Thoracic aorta (tissue), 2 donors: Measurements from ENCODE around the gene LTB. TPM values are rescaled to one million over a fixed set of nuclear protein-coding genes. Genes with fewer than 3 reads are reported as not detected.

Source experiments
- ATAC-seq: fragments of 150-250 bp; one replicate; pipeline ENCODE4 v1.8.0; 2017; ENCODE audit warnings: low read depth; ENCODE audit not compliant: insufficient number of reproducible peaks, low FRiP score
- DNase-seq: peaks from one replicate; pipeline ENCODE4 v3.0.0-alpha.2; 2020; ENCODE audit warnings: low spot score
- H3K27ac ChIP-seq, 2 donors: fragments of 200-600 bp; sonication (generic); 1 replicate in 1 of 2; 2 replicates in 1 of 2; pipeline ENCODE4 v1.5.1; 2016; ENCODE audit warnings: mild to moderate bottlenecking in 2 of 2, moderate library complexity in 2 of 2
- H3K27me3 ChIP-seq: fragments of 200-600 bp; sonication (generic); replicated peaks from 2 replicates; pipeline ENCODE4 v1.6.0; 2016; ENCODE audit warnings: mild to moderate bottlenecking; ENCODE audit not compliant: insufficient read depth
- H3K36me3 ChIP-seq: fragments of 200-600 bp; sonication (generic); one replicate; pipeline ENCODE4 v1.5.1; 2016
- H3K4me1 ChIP-seq, 2 donors: fragments of 200-600 bp; sonication (generic); 1 replicate in 1 of 2; 2 replicates in 1 of 2; pipeline versions ENCODE4 v1.5.1 to v1.6.0; 2016; ENCODE audit warnings: low read depth in 2 of 2, mild to moderate bottlenecking in 1 of 2; ENCODE audit not compliant: control insufficient read depth in 1 of 2
- H3K4me3 ChIP-seq: fragments of 200-600 bp; sonication (generic); 2 replicates; pipeline ENCODE4 v1.5.1; 2016; ENCODE audit warnings: mild to moderate bottlenecking
- H3K9me3 ChIP-seq: fragments of 200-600 bp; sonication (generic); 2 replicates; pipeline ENCODE4 v1.5.1; 2016
- CTCF ChIP-seq: fragments of 200-600 bp; sonication (generic); IDR thresholded peaks from one replicate; pipeline ENCODE4 v1.5.1; 2019; ENCODE audit warnings: antibody characterized with exemption
- total RNA-seq, 2 donors: library from RNA; depleted of rRNA; stranded (reverse); fragments of >200 nt; gene quantifications; one replicate each; pipeline versions ENCODE4 v1.1.0 to v1.2.3, GENCODE V29; 2016

Gene LTB
- total RNA-seq, 2 donors from 2014 or later = not detected

GRCh38 chr6:31533455-31533841 is 48.8 kb downstream of the LTB start:
- no peaks in the 10 kb centered on the region for H3K27me3 ChIP-seq
- DNase-seq = no peak
- peaks cover 0 to 2% of the 10 kb centered on the region in 2 donors for H3K4me1 ChIP-seq
- peaks cover 67% of the 10 kb centered on the region for H3K36me3 ChIP-seq
- H3K4me3 ChIP-seq = no peak overlapping the region
- TF ChIP-seq CTCF = no peak
- H3K9me3 ChIP-seq = no peaks in the 10 kb centered on the region
- no peak for ATAC-seq
- H3K27ac ChIP-seq = no peak overlapping the region

- Histone ChIP-seq H3K27me3 (no peaks in the 10 kb centered on the region), H3K4me1 (no peaks in the 10 kb centered on the region), H3K36me3 (peaks cover 63% of the 10 kb centered on the region), H3K4me3 (no peak overlapping the region), H3K9me3 (no peaks in the 10 kb centered on the region), H3K27ac (no peak overlapping the region)
- ATAC-seq (no peak), DNase-seq (no peak)
- TF ChIP-seq CTCF = no peak
Measured at GRCh38 chr6:31532644-31533454, 49.4 kb downstream of the LTB start.

DNA sequence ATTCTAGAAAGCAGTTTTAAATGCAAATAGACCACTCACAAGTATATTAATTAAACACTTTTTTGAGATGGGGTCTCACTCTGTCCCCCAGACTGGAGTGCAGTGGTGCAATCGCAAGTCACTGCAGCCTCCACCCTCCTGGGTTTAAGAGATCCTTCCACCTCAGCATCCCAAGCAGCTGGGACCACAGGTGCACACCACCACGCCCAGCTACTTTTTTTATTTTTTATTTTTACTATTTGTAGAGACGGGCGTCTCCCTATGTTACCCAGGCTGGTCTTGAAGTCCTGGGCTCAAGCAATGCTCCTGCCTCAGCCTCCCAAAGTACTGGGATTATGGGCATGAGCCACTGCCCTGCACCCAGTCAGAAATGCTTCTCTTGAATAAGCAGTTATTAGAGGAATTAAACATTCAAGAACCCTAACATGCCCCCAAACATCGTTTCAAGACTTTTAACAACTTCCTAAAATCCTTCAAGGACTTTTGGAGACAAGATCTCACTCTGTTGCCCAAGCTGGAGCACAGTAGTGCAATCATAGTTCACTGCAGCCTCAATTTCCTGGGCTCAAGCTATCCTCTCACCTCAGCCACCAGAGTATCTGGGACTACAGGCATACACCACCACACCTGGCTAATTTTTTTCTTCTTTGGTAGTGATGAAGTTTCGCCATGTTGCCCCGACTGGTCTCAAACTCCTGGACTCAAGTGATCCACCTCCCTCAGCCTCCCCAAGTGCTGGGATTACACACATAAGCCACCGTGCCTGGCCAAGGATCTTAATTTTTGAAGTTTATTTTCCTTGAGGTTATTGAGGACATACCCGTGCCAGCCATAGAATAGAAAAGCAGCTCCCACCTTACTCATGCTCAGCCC is 50.2 kb downstream of the LTB start:
- DNase-seq = no peak
- Histone ChIP-seq H3K4me1 (no peaks in the 10 kb centered on the region), H3K36me3 (peaks cover 57% of the 10 kb centered on the region), H3K27ac (no peak overlapping the region), H3K27me3 (no peaks in the 10 kb centered on the region), H3K9me3 (no peaks in the 10 kb centered on the region), H3K4me3 (no peak overlapping the region)
- no peak for ATAC-seq
- no peak for TF ChIP-seq CTCF

- Histone ChIP-seq H3K27ac (no peak overlapping the region), H3K27me3 (no peaks in the 10 kb centered on the region), H3K9me3 (no peaks in the 10 kb centered on the region), H3K4me1 (no peaks in the 10 kb centered on the region), H3K36me3 (peaks cover 51% of the 10 kb centered on the region), H3K4me3 (no peak overlapping the region)
- no peak for ATAC-seq
- no peak for DNase-seq
- no peak for TF ChIP-seq CTCF
Measured at GRCh38 chr6:31531162-31531561, 51.1 kb downstream of the LTB start.

DNA sequence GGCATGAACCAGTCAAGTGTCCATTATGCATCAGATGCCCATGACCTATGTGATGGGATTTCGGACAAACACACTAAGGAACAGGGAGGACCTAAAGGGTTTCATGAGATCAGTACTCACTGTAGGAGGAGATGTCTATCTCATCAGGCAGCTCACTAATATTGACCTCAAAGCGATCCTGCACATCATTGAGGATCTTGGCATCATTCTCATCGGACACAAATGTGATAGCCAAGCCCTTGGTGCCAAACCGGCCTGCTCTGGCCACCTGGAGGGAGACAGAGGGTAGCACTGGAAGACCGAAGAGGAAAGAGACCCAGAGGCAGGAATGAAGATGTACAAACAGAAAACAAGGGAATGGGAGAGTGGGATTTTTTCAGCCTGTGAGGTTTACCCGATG is 51.6 kb downstream of the LTB start:
- no peak overlapping the region for H3K27ac ChIP-seq
- ATAC-seq (no peak), DNase-seq (no peak)
- TF ChIP-seq CTCF = no peak
- peaks cover 46% of the 10 kb centered on the region for H3K36me3 ChIP-seq
- no peaks in the 10 kb centered on the region for H3K27me3 ChIP-seq
- H3K9me3 ChIP-seq = no peaks in the 10 kb centered on the region
- H3K4me3 ChIP-seq = no peak overlapping the region
- no peaks in the 10 kb centered on the region for H3K4me1 ChIP-seq
